Liver (tissue), 9 donors: ENCODE results near the gene POU5F1. TPM values are rescaled to one million over a fixed set of nuclear protein-coding genes. Genes with fewer than 3 reads are reported as not detected.

ENCODE experiments used
- DNase-seq: peaks from one replicate; pipeline ENCODE4 v3.0.0-alpha.2; 2017; ENCODE audit warnings: low spot score
- H3K27ac ChIP-seq, 2 donors: one replicate each; pipeline ENCODE4 v1.7.0; 2013; ENCODE audit warnings: inconsistent platforms in 2 of 2, low read length in 2 of 2, control low read depth in 1 of 2, low read depth in 1 of 2, mild to moderate bottlenecking in 1 of 2
- H3K27me3 ChIP-seq, 4 donors: one replicate each; pipeline versions ENCODE4 v1.6.1 to v1.7.0; 2013; ENCODE audit warnings: low read length in 3 of 4, inconsistent platforms in 1 of 4, mild to moderate bottlenecking in 1 of 4, moderate library complexity in 1 of 4; ENCODE audit not compliant: control insufficient read depth in 4 of 4, insufficient read depth in 4 of 4
- H3K36me3 ChIP-seq, 4 donors: one replicate each; pipeline versions ENCODE4 v1.6.1 to v1.7.0; 2013; ENCODE audit warnings: low read length in 3 of 4, mild to moderate bottlenecking in 3 of 4, low read depth in 1 of 4, moderate library complexity in 1 of 4; ENCODE audit not compliant: control insufficient read depth in 4 of 4, insufficient read depth in 3 of 4
- H3K4me1 ChIP-seq, 4 donors: one replicate each; pipeline versions ENCODE4 v1.6.1 to v1.7.0; 2013; ENCODE audit warnings: low read length in 3 of 4, mild to moderate bottlenecking in 3 of 4, moderate library complexity in 1 of 4; ENCODE audit not compliant: control insufficient read depth in 4 of 4, insufficient read depth in 4 of 4
- H3K4me3 ChIP-seq, 3 donors: one replicate each; pipeline versions ENCODE4 v1.6.1 to v1.7.0; 2013; ENCODE audit warnings: low read length in 3 of 3, control low read depth in 1 of 3, low read depth in 1 of 3, mild to moderate bottlenecking in 1 of 3
- H3K9ac ChIP-seq, 2 donors: one replicate each; pipeline ENCODE4 v1.7.0; 2013; ENCODE audit warnings: low read length in 2 of 2, mild to moderate bottlenecking in 2 of 2, moderate library complexity in 2 of 2, control low read depth in 1 of 2, low read depth in 1 of 2
- H3K9me3 ChIP-seq, 4 donors: one replicate each; pipeline versions ENCODE4 v1.6.1 to v1.7.0; 2013; ENCODE audit warnings: low read length in 3 of 4; ENCODE audit not compliant: control insufficient read depth in 4 of 4
- ATF3 ChIP-seq: IDR thresholded peaks from 2 replicates; pipeline ENCODE4 v1.6.1; 2016; ENCODE audit warnings: antibody characterized with exemption
- EGR1 ChIP-seq, 2 donors: IDR thresholded peaks; 2 replicates each; pipeline ENCODE4 v1.6.1; 2016 to 2018; ENCODE audit warnings: antibody characterized with exemption in 2 of 2, low read depth in 2 of 2
- GABPA ChIP-seq, 2 donors: IDR thresholded peaks in 1 of 2; conservative IDR thresholded peaks in 1 of 2; 2 replicates each; pipeline ENCODE4 v1.6.1; 2016; ENCODE audit warnings: antibody characterized with exemption in 2 of 2, mild to moderate bottlenecking in 1 of 2, moderate library complexity in 1 of 2
- HNF4A ChIP-seq, 2 donors: conservative IDR thresholded peaks; 2 replicates each; pipeline ENCODE4 v1.6.1; 2016; ENCODE audit warnings: antibody characterized with exemption in 2 of 2, mild to moderate bottlenecking in 2 of 2
- HNF4G ChIP-seq: IDR thresholded peaks from 2 replicates; pipeline ENCODE4 v1.6.1; 2016; ENCODE audit warnings: antibody characterized with exemption
- JUND ChIP-seq, 2 donors: IDR thresholded peaks; 2 replicates each; pipeline ENCODE4 v1.6.1; 2016; ENCODE audit warnings: antibody characterized with exemption in 2 of 2
- MAX ChIP-seq: IDR thresholded peaks from 2 replicates; pipeline ENCODE4 v1.6.1; 2016; ENCODE audit warnings: antibody characterized with exemption
- RAD21 ChIP-seq, 2 donors: IDR thresholded peaks; 2 replicates each; pipeline ENCODE4 v1.6.1; 2016; ENCODE audit warnings: antibody characterized with exemption in 2 of 2, mild to moderate bottlenecking in 2 of 2
- TAF1 ChIP-seq: conservative IDR thresholded peaks from 2 replicates; pipeline ENCODE4 v1.6.1; 2016; ENCODE audit warnings: antibody characterized with exemption, mild to moderate bottlenecking
- YY1 ChIP-seq: IDR thresholded peaks from 2 replicates; pipeline ENCODE4 v1.6.1; 2016; ENCODE audit warnings: antibody characterized with exemption, mild to moderate bottlenecking
- WGBS: extraction: QIAGEN DNeasy Blood & Tissue Kit; methylation state at CpG from one replicate; pipeline ENCODE4 v1.1.7; 2013; 5-methylcytosine and 5-hydroxymethylcytosine counted together
- polyA plus RNA-seq, 2 donors: library from polyadenylated mRNA; stranded (reverse) in 1 of 2; unstranded in 1 of 2; fragments of 200-250 nt in 1 of 2; fragments of >200 nt in 1 of 2; fragmentation: Nextera tagmentation in 1 of 2; extraction: Ambion mirVana in 1 of 2; gene quantifications; one replicate each; pipeline versions ENCODE4 v1.2.1 to v1.2.3, GENCODE V29; 2013 to 2015
- total RNA-seq, 2 donors: library from RNA; depleted of rRNA; stranded (reverse); fragments of >200 nt; gene quantifications; one replicate each; pipeline ENCODE4 v1.2.3, GENCODE V29; 2014
- TF ChIP-seq, protein P1 (sequence below): fragments of 150-350 bp; IDR thresholded peaks from 2 replicates; pipeline ENCODE4 v1.5.1; 2017; ENCODE audit warnings: improper control_type of control experiment, low read depth, low read length; ENCODE audit not compliant: missing input control
- TF ChIP-seq, protein P2 (sequence below): IDR thresholded peaks from 2 replicates; pipeline ENCODE4 v1.6.1; 2016; ENCODE audit warnings: antibody characterized with exemption
- donor health status: healthy.
- donor health status: healthy.
- donor health status: healthy.
- donor health status: healthy.
- donor health status: healthy.

Gene POU5F1
- total and polyA plus RNA-seq, 4 donors: 0.32 to 3.2 TPM; not detected in 2

DNA sequence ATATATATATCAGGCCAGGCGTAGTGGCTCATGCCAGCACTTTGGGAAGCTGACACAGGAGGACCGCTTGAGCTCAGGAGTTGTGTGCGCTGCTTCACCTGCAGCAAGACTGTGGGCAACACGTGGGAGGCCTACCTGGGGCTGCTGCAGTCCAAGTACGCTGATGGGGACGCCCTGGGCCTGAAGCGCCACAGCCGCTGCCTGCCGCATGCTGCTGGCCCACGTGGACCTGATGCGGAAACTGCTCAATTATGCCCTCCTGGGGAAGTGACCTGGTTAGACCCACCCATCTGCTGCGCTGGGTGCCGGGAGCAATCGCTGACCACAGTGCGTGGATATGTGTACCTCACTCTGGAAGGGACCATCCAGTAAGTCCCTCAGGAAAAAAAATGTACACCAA, 29.8 kb downstream of the POU5F1 start:
- WGBS: 88% methylated on average over 15 of the region's 15 CpGs
- Histone ChIP-seq H3K4me3 (no peak overlapping the region), H3K9ac (no peak overlapping the region), H3K27ac (no peak overlapping the region), H3K4me1 (peaks cover 0 to 5% (median 4%) of the 10 kb centered on the region in 4 donors), H3K36me3 (peaks cover 0 to 8% (median 5%) of the 10 kb centered on the region in 4 donors), H3K9me3 (no peaks in the 10 kb centered on the region), H3K27me3 (no peaks in the 10 kb centered on the region)
- no peak for DNase-seq
- TF ChIP-seq RAD21 (IDR thresholded peaks at IDR 0.05): no peak

- no peak overlapping the region for H3K27ac ChIP-seq
- no peak for DNase-seq
- 46% methylated on average over 4 of the region's 4 CpGs for WGBS
Measured at GRCh38 chr6:31139599-31139998, 30.9 kb downstream of the POU5F1 start.

DNA sequence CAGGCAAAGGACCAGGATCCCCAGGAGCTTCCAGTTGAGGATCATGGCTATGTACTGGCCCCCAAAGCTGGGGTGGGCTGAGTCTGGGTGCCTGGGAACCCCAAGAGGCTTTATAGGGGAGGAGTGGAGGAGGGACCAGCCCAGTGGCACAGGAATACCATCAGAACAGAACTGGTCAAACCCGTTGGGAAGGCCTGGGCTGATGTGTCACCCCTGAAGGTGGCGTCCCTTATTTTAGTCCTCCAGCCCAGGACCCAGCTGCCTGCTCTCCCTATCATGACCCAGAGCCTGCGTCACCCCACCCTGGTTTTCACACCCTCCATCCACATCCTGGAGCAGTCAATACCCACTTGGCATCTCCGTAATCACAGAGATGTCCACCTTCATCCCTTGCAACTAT, 31.5 kb downstream of the POU5F1 start, which contains the start of gene PSORS1C2:
PSORS1C2 (minus strand) TSS at position 85 of the 400 bp plus-strand sequence; CDS start at position 45, 40 bp downstream.
- no peak for DNase-seq
- Histone ChIP-seq H3K9me3 (no peaks in the 10 kb centered on the region), H3K36me3 (peaks cover 0 to 7% (median 2%) of the 10 kb centered on the region in 4 donors), H3K4me3 (no peak within 1 kb of the TSS), H3K4me1 (peaks cover 0 to 5% (median 4%) of the 10 kb centered on the region in 4 donors), H3K27ac (no peak within 1 kb of the TSS), H3K9ac (no peak within 1 kb of the TSS), H3K27me3 (no peaks in the 10 kb centered on the region)
- WGBS: 93% methylated on average over 4 of the region's 4 CpGs
- TF ChIP-seq MAX: no peak
- no peak for TF ChIP-seq RAD21 (IDR thresholded peaks at IDR 0.05)
- TF ChIP-seq GABPA (IDR thresholded peaks at IDR 0.05 in 1 of 2, conservative IDR thresholded peaks at IDR 0.05 in 1 of 2): no peak
- TF ChIP-seq, protein P1, sequence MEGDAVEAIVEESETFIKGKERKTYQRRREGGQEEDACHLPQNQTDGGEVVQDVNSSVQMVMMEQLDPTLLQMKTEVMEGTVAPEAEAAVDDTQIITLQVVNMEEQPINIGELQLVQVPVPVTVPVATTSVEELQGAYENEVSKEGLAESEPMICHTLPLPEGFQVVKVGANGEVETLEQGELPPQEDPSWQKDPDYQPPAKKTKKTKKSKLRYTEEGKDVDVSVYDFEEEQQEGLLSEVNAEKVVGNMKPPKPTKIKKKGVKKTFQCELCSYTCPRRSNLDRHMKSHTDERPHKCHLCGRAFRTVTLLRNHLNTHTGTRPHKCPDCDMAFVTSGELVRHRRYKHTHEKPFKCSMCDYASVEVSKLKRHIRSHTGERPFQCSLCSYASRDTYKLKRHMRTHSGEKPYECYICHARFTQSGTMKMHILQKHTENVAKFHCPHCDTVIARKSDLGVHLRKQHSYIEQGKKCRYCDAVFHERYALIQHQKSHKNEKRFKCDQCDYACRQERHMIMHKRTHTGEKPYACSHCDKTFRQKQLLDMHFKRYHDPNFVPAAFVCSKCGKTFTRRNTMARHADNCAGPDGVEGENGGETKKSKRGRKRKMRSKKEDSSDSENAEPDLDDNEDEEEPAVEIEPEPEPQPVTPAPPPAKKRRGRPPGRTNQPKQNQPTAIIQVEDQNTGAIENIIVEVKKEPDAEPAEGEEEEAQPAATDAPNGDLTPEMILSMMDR: no peak
- TF ChIP-seq, protein P2, sequence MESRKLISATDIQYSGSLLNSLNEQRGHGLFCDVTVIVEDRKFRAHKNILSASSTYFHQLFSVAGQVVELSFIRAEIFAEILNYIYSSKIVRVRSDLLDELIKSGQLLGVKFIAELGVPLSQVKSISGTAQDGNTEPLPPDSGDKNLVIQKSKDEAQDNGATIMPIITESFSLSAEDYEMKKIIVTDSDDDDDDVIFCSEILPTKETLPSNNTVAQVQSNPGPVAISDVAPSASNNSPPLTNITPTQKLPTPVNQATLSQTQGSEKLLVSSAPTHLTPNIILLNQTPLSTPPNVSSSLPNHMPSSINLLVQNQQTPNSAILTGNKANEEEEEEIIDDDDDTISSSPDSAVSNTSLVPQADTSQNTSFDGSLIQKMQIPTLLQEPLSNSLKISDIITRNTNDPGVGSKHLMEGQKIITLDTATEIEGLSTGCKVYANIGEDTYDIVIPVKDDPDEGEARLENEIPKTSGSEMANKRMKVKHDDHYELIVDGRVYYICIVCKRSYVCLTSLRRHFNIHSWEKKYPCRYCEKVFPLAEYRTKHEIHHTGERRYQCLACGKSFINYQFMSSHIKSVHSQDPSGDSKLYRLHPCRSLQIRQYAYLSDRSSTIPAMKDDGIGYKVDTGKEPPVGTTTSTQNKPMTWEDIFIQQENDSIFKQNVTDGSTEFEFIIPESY: no peak
- no peak for TF ChIP-seq HNF4A (conservative IDR thresholded peaks at IDR 0.05)
- no peak for TF ChIP-seq EGR1 (IDR thresholded peaks at IDR 0.05; ENCODE audit: low read depth in 2 of 2)
- TF ChIP-seq YY1: no peak
- TF ChIP-seq TAF1: no peak

More at GRCh38 chr6:31139599-31139998, 30.9 kb downstream of the POU5F1 start:
- Histone ChIP-seq H3K9ac (no peak overlapping the region), H3K27me3 (no peaks in the 10 kb centered on the region), H3K36me3 (peaks cover 0 to 8% (median 3%) of the 10 kb centered on the region in 4 donors), H3K9me3 (no peaks in the 10 kb centered on the region), H3K4me3 (no peak overlapping the region), H3K4me1 (peaks cover 0 to 5% (median 4%) of the 10 kb centered on the region in 4 donors)
- TF ChIP-seq, protein P1: no peak
- TF ChIP-seq HNF4G (no peak), YY1 (no peak), HNF4A (conservative IDR thresholded peaks at IDR 0.05) (no peak), RAD21 (IDR thresholded peaks at IDR 0.05) (no peak), JUND (IDR thresholded peaks at IDR 0.05) (no peak), GABPA (IDR thresholded peaks at IDR 0.05 in 1 of 2, conservative IDR thresholded peaks at IDR 0.05 in 1 of 2) (no peak), MAX (no peak), EGR1 (IDR thresholded peaks at IDR 0.05; ENCODE audit: low read depth in 2 of 2) (no peak), ATF3 (no peak)
- TF ChIP-seq, protein P2: no peak
